ENCODE data around the gene ADIPOR1.
A peak's percentile ranks its signal among the peaks of the same experiment; 100 is the strongest.
"Not testable (repeated sequence)": the region's sequence is repeated elsewhere in the genome, so short reads cannot be mapped to it uniquely, and the experiment has no call there.

Gene ADIPOR1

DNA sequence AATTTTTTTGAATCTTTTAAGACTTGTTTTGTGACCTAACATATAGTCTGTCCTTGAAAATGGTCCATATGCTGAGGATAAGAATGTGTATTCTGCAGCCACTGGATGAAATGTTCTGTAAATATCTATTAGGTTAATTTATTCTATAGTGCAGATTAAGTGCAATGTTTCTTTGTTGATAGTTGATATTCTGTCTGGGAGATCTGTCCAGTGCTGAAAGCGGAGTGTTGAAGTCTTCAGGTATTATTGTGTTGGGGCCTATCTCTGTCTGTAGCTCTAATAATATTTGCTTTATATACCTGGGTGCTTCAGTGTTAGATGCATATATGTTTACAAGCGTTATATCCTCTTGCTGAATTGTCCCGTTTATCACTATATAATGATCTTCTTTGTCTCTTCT, 23.4 kb downstream of the ADIPOR1 start:
- no peak for DNase-seq

DNA sequence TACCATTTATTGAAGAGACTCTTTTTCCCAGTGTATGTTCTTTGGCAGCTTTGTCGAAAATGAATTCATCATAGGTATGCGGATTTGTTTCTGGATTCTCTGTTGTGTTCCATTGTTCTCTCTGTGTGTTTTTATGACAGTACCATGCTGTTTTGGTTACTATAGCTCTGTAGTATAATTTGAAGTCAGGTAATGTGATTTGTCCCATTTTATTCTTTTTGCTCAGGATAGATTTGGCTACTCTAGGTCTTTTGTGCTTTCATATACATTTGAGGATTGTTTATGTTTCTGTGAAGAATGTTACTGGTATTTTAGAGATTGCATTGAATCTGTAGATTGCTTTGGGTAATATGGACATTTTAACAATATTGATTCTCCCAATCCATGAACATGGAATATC, 25.6 kb downstream of the ADIPOR1 start:
- DNase-seq, result no peak

- DNase-seq, result peak; percentile 92 to 93
Observed at GRCh38 chr1:202926581-202927491, 31.3 kb downstream of the ADIPOR1 start, which contains the start of gene KLHL12. TSS of gene KLHL12 (minus strand) at chr1:202927234. CDS start at chr1:202925162, 2,072 bp downstream.

- no peak for DNase-seq
Observed at GRCh38 chr1:202923533-202923932, 34.6 kb downstream of the ADIPOR1 start.

GRCh38 chr1:202919615-202920014, 38.5 kb downstream of the ADIPOR1 start:
- DNase-seq, result no peak

DNA sequence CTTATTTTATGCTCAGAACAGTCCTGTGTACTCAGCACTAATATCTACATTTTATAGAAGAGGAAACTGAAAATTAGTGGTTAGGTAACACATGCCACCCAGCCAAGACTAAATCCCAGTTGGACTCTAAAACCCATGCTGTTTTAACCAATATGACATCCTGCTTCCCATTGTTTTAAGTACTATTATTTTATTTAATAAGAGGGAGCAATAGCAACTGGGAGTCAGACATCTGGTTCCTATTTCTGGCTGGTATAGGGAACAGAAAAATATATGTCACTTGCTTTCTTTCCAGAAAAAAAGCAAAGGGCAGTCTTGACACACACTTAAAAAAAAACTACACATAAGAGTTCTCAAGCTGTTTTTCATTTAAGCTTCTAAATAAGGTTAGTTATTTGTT, 43.0 kb downstream of the ADIPOR1 start:
- no peak for DNase-seq

DNA sequence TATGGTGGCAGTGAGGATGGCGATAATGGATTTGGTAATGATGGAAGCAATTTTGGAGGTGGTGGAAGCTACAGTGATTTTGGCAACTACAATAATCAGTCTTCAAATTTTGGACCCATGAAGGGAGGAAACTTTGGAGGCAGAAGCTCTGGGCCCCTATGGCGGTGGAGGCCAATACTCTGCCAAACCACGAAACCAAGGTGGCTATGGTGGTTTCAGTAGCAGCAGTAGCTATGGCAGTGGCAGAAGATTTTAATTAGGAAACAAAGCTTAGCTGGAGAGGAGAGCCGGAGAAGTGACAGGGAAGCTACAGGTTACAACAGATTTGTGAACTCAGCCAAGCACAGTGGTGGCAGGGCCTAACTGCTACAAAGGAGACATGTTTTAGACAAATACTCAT, 45.6 kb downstream of the ADIPOR1 start:
- not testable (repeated sequence) for DNase-seq

DNA sequence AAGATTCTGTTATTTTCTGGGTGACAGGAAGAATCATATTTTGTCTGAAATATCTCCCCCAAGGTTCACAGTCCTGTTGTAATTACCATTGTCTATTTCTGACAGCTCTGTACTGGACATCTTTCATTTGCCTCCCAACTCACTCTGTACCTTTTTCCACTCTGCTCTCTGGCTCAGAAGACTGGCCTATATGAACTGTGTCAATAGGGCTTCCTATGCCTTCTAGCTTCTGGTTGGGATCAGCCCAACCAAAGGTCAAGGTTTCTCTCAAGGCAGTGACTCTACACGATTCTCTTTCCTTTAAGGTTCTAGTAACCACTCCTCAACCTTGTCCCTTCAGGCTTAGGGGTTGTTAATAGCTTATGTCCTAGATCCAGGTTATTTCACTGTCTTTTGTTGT, 48.6 kb downstream of the ADIPOR1 start:
- DNase-seq, result no peak

DNA sequence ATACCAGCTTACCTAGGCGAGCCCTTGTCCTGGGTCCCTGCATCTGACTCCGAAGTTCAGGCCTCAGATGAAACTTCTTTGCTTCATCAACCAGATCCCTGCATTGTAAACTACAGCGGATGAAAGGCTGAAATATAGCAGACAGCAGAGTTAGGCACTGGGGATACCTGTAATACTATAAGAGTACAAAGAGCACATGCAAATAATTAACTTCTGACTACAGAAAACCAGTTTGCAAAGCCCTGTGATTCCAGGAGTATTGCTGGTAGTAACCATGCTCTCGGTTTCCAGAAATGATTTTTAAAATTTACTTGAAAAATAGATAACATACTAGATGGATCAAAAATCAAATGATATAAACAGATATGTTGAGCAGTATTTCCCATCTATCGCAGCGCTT, 49.1 kb downstream of the ADIPOR1 start:
- DNase-seq, result no peak

GRCh38 chr1:202905331-202905730, 52.8 kb downstream of the ADIPOR1 start:
- DNase-seq, result no peak

- not testable (repeated sequence) for DNase-seq
Observed at GRCh38 chr1:202903808-202904207, 54.3 kb downstream of the ADIPOR1 start.

DNA sequence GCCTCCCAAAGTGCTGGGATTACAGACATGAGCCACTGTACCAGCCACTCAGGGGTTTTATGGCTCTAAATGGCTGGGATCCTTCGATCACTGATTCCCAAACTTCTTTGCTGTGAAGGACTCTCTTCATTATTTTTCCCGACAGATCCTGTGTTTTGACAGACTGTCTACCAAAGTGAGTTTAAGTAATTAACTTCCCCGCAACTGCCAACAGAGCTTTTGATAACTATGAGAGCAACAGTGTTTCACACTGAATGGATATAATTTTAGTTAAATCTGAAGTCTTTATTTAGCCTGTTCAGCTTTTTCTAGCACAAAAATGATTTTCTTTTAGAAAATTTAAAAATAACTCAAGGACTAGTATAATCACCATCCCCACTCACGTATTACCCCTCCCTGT, 56.6 kb downstream of the ADIPOR1 start:
- DNase-seq, result no peak

GRCh38 chr1:202892501-202892900, 65.6 kb downstream of the ADIPOR1 start:
- DNase-seq, result no peak
